Sigmoid colon (tissue), 4 donors: ENCODE results near the gene ACSL1.

Experiments
- CTCF ChIP-seq, 4 experiments: fragments of 450-650 bp in 3 of 4; fragments of 200-600 bp in 1 of 4; IDR thresholded peaks; one replicate each; pipeline ENCODE4 v1.5.1; 2016 to 2019; ENCODE audit warnings: antibody characterized with exemption in 4 of 4, mild to moderate bottlenecking in 3 of 4, moderate library complexity in 2 of 4
- POLR2A ChIP-seq, 2 donors: fragments of 450-650 bp; IDR thresholded peaks; one replicate each; pipeline ENCODE4 v1.6.1; 2016; ENCODE audit warnings: antibody characterized with exemption in 2 of 2, mild to moderate bottlenecking in 2 of 2, moderate library complexity in 2 of 2
- POLR2AphosphoS5 ChIP-seq, 4 donors: sonication (generic); formaldehyde crosslinking; IDR thresholded peaks; one replicate each; pipeline ENCODE4 v1.6.1; 2017; ENCODE audit warnings: antibody characterized with exemption in 4 of 4

- TF ChIP-seq CTCF (IDR thresholded peaks at IDR 0.05) (no peak), POLR2A (IDR thresholded peaks at IDR 0.05) (no peak), POLR2AphosphoS5 (IDR thresholded peaks at IDR 0.05) (no peak)
Observed at GRCh38 chr4:184792334-184792733, 33.4 kb downstream of the ACSL1 start.
